HuH-7.5 (cell line): ENCODE data around the gene CSTF1.

ENCODE experiments used
- DNase-seq: peaks from one replicate; pipeline ENCODE4 v3.0.0; 2011; ENCODE audit warnings: low spot score

CSTF1 gene

DNA sequence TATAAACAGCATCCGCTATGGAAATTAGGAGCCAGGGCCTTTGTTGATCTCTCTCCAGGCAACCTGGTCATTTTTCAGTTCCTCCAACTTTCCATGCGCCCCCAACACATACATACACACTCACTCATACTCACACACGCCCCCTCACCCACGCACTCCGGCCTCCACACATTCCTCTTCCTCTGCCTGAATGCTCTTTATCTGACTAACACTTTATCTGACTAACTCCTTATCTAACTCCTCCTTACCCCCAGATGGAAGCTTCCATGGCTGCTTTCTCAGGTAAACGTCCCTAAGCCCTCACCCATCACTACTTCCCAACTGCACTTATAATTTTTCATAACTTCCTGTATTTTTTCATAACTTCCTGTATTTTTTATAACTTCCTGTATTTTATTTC, 37.1 kb downstream of the CSTF1 start:
- DNase-seq = no peak

- DNase-seq = no peak
Observed at GRCh38 chr20:56429941-56430340, 37.5 kb downstream of the CSTF1 start.

DNA sequence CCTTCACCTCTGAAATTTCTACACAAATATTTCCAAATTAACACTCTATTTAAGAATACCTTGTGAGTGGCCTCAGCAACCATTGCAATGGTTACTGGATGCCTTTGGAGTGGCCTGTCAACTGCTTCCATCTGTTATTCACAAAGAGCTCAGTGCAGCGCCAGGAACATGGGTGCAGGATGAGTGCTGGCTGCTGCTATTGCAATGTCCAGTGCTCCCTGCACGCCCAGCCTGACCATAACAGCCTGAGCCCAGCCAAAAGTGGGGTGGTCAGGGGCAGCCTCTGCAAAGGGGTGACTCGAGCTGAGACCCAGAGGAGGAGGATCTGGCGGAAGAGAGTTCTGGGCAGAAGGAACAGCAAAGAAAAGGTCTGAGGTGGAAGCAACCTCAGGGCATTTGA, 38.0 kb downstream of the CSTF1 start:
- no peak for DNase-seq

DNA sequence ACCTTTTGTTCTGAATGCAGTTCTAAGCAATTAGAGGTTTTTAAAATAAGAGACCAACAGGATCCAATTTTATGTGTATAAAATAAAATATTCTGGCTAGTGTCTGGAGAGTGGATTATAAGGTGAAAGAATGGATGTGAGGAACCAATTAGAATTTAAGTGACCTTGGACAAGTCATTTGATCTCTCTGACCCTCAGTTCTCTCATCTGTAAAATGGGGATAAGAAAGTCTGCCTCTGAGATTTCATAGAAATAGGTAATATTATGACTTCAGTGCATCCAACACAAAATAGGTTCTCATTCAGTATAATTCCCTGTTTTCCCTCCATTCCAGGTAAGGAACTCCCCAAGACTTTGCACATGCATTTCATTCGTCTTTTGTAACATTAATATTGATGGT, 38.5 kb downstream of the CSTF1 start:
- DNase-seq = no peak

DNA sequence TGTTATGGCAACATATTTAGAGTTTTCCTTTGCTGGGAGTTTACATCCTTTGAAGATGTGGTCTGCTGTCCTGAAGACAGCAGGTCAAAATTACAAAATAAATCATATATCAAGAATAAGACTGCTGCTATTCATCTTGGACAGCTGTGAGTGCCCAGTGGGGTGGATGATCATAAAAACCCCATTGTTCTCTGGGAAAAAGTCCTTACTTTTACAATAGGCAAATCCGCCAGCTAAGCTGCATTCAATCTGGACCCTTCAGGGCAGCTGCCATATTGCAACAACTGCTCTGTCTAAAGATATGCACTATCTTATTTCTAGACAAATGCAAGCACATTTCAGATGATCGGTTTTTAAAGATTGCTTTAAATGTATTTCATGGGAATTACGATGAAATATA, 39.0 kb downstream of the CSTF1 start:
- DNase-seq = no peak

DNA sequence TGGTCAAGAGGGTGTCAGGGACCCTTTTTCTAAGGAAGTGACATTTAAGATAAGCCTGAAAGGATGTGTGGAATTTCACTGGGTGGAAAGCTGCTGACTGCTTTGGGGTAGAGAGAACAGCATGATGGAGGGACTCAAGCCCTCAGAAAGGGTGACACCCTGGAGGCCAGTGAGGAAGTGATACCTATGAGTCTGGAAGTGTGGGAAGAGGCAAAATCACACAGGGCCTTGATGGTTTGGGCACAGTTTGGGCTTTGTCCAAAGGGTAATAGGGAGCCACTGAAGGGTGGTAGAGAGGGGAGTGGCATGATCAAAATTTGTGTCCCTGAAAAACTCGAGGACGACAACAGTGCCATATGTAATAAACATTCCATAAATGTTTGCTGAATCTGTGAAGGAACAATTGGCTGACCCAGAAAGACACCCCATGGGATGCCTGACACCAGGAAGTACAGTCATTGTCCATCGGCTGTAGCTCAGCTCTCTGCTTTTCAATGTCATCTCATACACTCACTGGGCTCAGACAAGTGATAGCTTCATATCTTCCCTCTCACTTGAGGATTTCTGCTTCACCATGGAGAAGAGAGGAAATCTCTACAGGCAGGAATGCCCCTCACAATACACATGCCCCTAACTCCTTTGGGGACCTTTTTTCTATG, 40.9 kb downstream of the CSTF1 start:
- no peak for DNase-seq

- no peak for DNase-seq
Observed at GRCh38 chr20:56433880-56434255, 41.4 kb downstream of the CSTF1 start.

GRCh38 chr20:56437196-56437960, 44.9 kb downstream of the CSTF1 start:
- DNase-seq = no peak

GRCh38 chr20:56438284-56438683, 45.8 kb downstream of the CSTF1 start:
- no peak for DNase-seq

DNA sequence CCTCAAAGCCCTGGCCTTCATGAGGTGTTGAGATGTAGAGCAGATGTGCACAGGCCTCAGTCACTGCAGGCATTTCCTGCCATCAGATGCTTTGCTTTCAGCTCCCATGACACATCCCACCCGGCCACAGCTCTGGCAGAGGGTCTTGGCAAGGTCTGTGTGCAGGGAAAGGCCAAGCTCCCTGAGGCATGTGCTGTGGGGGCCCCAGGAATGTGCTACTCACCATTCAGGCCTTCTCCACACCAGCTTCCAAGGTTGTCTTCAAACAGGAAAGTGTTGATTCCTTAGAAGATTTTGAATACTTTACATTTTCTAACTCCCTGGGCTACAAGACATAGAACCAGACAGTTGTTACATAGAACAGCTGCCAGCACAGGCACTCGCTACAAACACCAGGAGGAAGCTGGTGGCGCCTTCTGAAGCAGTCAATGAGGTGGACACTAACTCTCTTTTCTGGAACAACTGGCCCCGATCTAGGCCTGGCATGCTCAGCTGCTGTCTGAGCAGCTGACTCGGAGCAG, 47.4 kb downstream of the CSTF1 start:
- DNase-seq = no peak

DNA sequence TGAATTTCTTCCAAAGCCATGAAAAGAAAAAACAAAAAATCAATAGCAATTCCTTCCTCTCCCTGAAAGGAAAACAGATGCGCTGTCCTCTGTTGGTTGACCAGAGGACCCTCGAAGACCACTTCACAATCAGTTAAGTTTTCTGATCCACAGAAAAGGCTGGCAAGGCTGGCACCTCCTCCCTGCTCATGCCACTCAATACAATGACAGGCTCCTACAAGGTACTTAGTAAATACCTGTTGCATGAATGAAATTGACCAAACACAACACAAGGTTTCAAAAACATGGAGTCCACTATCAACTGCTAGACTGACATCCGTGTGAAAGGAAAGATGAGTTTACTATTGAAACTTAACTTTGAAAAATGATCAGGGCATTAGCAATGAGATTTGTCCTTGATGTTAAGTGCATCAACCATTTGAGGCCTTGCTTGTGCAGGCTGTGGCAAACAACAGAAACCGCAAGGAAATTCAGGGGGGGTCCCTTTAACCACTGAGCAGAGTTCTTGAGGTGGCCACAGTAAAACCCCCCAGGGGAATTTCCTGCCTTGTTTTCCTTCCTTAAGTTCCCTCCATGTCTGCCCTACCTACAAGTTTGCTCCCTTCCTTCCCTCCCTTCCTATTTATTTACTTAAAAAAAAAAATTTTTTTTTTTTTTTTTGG, 48.0 kb downstream of the CSTF1 start:
- no peak for DNase-seq

- no peak for DNase-seq
Observed at GRCh38 chr20:56442389-56443365, 50.2 kb downstream of the CSTF1 start.

GRCh38 chr20:56443654-56444540, 51.5 kb downstream of the CSTF1 start:
- DNase-seq = no peak

DNA sequence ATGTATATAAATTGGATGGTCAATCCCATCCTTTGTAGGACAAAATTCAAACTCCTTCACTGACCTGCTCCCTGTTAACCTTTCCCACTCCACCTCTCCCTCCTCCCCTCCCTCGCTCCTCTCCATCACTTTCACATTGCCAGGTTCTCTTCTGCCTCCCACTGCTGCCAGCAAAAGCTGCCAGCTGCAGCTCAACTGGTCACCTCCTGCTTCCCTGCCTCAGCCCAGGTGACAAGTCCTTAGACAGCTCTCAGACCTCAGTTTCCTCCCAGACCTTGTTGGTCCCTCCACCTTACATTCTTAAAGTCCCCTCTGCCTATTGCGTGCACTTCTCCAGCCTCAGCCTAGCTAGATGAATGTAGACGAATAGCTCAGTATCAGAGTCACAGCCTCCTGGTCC, 52.7 kb downstream of the CSTF1 start:
- DNase-seq = no peak

- no peak for DNase-seq
Observed at GRCh38 chr20:56445540-56445939, 53.1 kb downstream of the CSTF1 start.

GRCh38 chr20:56447227-56447626, 54.8 kb downstream of the CSTF1 start:
- DNase-seq = no peak

DNA sequence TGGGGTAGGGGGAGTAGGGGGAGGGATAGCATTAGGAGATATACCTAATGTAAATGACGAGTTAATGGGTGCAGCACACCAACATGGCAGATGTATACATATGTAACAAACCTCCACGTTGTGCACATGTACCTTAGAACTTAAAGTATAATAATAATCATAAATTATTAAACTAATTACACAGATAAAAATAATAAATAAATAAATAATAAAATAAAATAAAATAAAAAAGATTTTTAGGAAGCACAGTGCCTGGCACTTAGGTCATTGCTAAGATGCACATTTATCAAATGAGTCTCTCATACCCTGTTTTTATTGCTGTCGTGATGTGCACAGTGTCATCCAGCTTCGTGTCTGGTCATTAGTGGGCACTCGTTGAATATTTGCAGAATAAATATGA, 57.0 kb downstream of the CSTF1 start:
- no peak for DNase-seq

DNA sequence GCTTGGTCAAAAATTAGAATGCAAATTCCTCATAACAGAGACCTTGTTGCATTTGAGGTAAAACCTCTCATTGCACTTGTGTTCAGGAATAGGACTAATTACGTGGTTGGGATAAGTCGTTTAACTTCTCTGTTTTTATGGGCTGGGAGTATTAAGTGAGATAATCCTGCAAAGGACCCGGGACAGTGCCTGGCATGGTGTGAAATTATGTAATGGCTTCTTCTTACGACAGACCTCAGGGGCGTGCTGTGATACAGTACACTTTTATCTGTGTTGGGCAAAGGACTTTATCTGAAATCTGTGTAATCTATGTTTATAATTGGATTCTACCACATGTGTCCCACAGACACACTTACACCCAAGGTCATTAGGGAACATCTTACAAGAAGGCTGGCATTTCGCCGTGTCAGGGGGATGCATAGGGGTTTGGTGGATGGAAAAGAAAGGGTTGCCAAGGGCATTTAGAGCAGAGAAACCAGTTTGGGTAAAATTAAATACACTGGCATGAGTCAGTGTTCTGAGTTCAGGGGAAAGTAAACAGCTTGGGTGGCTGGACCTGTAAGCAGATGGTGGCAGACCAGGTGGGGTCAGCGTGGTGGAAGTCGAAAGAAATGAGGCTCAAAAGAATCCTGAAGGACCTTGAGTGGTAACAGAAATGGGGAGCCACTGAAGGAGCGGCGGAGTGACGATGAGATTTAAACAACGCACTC, 58.8 kb downstream of the CSTF1 start:
- no peak for DNase-seq

DNA sequence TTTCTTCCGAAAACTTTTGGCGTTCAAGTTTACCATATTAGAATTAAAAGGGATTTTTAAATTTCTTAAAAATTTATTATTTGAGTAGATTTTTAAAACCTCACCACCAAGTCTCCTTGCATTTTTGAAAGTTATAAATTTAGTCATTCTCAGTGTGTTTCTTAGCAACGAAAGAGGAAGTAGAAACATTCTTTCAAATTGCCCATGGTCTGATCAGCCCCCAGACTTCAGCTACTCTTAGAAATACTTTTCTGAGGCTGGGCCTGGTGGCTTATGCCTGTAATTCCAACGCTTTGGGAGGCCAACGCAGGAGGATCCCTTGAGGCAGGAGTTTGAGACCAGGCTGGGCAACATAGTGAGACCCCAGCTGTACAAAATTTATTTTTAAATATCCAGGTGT, 60.9 kb downstream of the CSTF1 start:
- DNase-seq = no peak

DNA sequence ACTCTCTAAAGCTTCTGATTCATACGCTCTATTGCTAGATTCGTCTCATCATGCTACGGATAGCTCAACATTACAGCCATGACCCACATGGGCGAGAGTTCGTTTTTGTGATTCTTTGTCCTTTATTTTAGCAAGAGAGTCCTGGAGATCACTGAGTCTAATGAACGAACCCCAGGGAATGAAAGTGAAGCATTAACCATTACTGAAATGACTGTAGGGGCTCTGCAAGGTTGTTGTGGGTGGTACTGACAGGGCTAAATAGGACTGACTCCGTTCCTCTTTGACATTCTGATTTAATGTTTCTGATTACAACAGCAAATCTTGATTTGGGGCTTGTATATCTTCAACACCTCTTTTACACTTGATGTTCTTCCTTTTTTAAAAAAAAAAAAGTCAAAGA, 62.3 kb downstream of the CSTF1 start:
- DNase-seq = no peak
